Activated CD8-positive, alpha-beta T cell treated with anti-CD3 and anti-CD28 coated beads, Interleukin-2, amount 10 ng/mL, durations not matched to agents 7 days and 5 days (primary cell): ENCODE measurements around the gene KRT26. TPM values are rescaled to one million over a fixed set of nuclear protein-coding genes. Genes with fewer than 3 reads are reported as not detected.
A peak's percentile ranks its signal among the peaks of the same experiment; 100 is the strongest.
"Not testable (repeated sequence)": the region's sequence is repeated elsewhere in the genome, so short reads cannot be mapped to it uniquely, and the experiment has no call there.

Source experiments
- ATAC-seq: fragments of 150-1000 bp; cut with Tn5 transposase; one replicate; pipeline ENCODE4 v1.10.0; 2021; ENCODE audit warnings: moderate library complexity
- CTCF ChIA-PET: fragments of 350-600 bp; sonication (Branson Sonifier 250); formaldehyde crosslinking; loops from one replicate; lab custom pipeline; 2021; ENCODE audit warnings: antibody characterized with exemption; lab: Charles Lee
- POLR2A ChIA-PET: fragments of 350-600 bp; sonication (Branson Sonifier 250); formaldehyde crosslinking; loops from one replicate; lab custom pipeline; 2021; ENCODE audit warnings: antibody characterized with exemption; lab: Charles Lee
- DNase-seq: peaks from one replicate; pipeline ENCODE4 v3.0.0-alpha.2; 2020
- H3K27ac Mint-ChIP-seq: one replicate; pipeline ENCODE4 v1.8.0; 2021; ENCODE audit warnings: mild to moderate bottlenecking, mixed read lengths
- H3K27me3 Mint-ChIP-seq: one replicate; pipeline ENCODE4 v1.8.0; 2021; ENCODE audit warnings: low read depth, mixed read lengths
- H3K36me3 Mint-ChIP-seq: one replicate; pipeline ENCODE4 v1.8.0; 2021; ENCODE audit warnings: low read depth, mixed read lengths
- H3K4me1 Mint-ChIP-seq: one replicate; pipeline ENCODE4 v1.8.0; 2021; ENCODE audit warnings: low read depth, mixed read lengths
- H3K4me3 Mint-ChIP-seq: one replicate; pipeline ENCODE4 v1.8.0; 2021; ENCODE audit warnings: mild to moderate bottlenecking, mixed read lengths
- H3K9me3 Mint-ChIP-seq: one replicate; pipeline ENCODE4 v1.8.0; 2022; ENCODE audit warnings: mixed read lengths; ENCODE audit not compliant: insufficient read depth
- total RNA-seq, 2 experiments: library from RNA; stranded (reverse); gene quantifications; one replicate each; pipeline ENCODE4 v1.2.3, GENCODE V29; 2021

KRT26 gene, protein sequence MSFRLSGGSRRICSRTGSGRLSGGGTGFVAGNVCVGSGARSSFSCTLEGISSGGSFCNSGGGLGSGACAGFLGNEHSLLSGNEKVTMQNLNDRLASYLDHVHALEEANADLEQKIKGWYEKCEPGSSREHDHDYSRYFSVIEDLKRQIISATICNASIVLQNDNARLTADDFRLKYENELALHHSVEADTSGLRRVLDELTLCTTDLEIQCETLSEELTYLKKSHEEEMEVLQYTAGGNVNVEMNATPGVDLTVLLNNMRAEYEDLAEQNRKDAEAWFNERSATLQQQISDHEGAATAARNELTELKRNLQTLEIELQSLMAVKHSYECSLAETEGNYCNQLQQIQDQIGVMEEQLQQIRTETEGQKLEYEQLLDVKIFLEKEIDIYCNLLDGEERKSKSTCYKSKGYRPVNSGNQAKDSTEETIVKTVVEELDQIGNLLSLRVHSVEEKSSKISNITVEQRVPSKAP
- total RNA-seq, result not detected

GRCh38 chr17:40772101-40772500 is at the start of gene KRT26:
TSS of gene KRT26 (minus strand) at chr17:40772201. CDS start at chr17:40772113, 88 bp downstream.
- H3K36me3 Mint-ChIP-seq, result no peaks in the 10 kb centered on the region
- H3K9me3 Mint-ChIP-seq, result no peaks in the 10 kb centered on the region
- H3K4me1 Mint-ChIP-seq, result no peaks in the 10 kb centered on the region
- no peak for DNase-seq
- ChIA-PET CTCF (no interaction called here), POLR2A (no interaction called here)
- H3K27ac Mint-ChIP-seq, result no peak within 1 kb of the TSS
- H3K27me3 Mint-ChIP-seq, result peaks cover 40% of the 10 kb centered on the region
- no peak for ATAC-seq
- H3K4me3 Mint-ChIP-seq, result no peak within 1 kb of the TSS

- Mint-ChIP-seq H3K9me3 (no peaks in the 10 kb centered on the region), H3K36me3 (peaks cover 36% of the 10 kb centered on the region), H3K27me3 (peaks cover 2% of the 10 kb centered on the region), H3K4me1 (peaks cover 35% of the 10 kb centered on the region), H3K4me3 (no peak overlapping the region), H3K27ac (no peak overlapping the region)
- ATAC-seq, result no peak
- ChIA-PET CTCF (interaction anchor here (0.6 to 1.0 kb wide), 2 partner anchors 9 to 35 kb away, joined by 3 read pairs; no protein-coding TSS in a partner anchor), POLR2A (interaction anchor here (0.6 kb wide), 1 partner anchor 682 kb away, joined by 3 read pairs; no protein-coding TSS in a partner anchor)
- no peak for DNase-seq
Observed at GRCh38 chr17:40821536-40821935, 49.5 kb upstream of the KRT26 start.

- ATAC-seq, result no peak
Observed at GRCh38 chr17:40820228-40820838, 48.3 kb upstream of the KRT26 start.

GRCh38 chr17:40819528-40820125 is 47.6 kb upstream of the KRT26 start:
- Mint-ChIP-seq H3K4me3 (peak overlapping the region; percentile 82), H3K4me1 (peaks cover 32% of the 10 kb centered on the region), H3K36me3 (peaks cover 36% of the 10 kb centered on the region), H3K27me3 (no peaks in the 10 kb centered on the region), H3K9me3 (no peaks in the 10 kb centered on the region), H3K27ac (peak overlapping the region; percentile 84)
- ChIA-PET POLR2A (interaction anchor here (1.5 to 2.0 kb wide), 2 partner anchors 13 to 870 kb away, joined by 4 to 6 read pairs; no protein-coding TSS in a partner anchor), CTCF (interaction anchor here (1.0 to 2.1 kb wide), 8 partner anchors 13 to 876 kb away, joined by 3 to 9 read pairs (median 5); no protein-coding TSS in a partner anchor)
- ATAC-seq (no peak), DNase-seq (no peak)

More at GRCh38 chr17:40820228-40820838, 48.3 kb upstream of the KRT26 start:
- peaks cover 32% of the 10 kb centered on the region for H3K4me1 Mint-ChIP-seq
- H3K27ac Mint-ChIP-seq, result no peak overlapping the region
- DNase-seq, result no peak
- ChIA-PET CTCF (interaction anchor here (1.2 to 2.1 kb wide), 4 partner anchors 12 to 37 kb away, joined by 3 to 9 read pairs (median 7); no protein-coding TSS in a partner anchor), POLR2A (no interaction called here)
- H3K9me3 Mint-ChIP-seq, result no peaks in the 10 kb centered on the region
- H3K4me3 Mint-ChIP-seq, result peak overlapping the region; percentile 82
- H3K27me3 Mint-ChIP-seq, result no peaks in the 10 kb centered on the region
- H3K36me3 Mint-ChIP-seq, result peaks cover 36% of the 10 kb centered on the region

- H3K36me3 Mint-ChIP-seq, result peaks cover 36% of the 10 kb centered on the region
- peak overlapping the region; percentile 82 for H3K4me3 Mint-ChIP-seq
- DNase-seq (peak; percentile 87), ATAC-seq (peak; percentile 85)
- H3K4me1 Mint-ChIP-seq, result peaks cover 27% of the 10 kb centered on the region
- H3K9me3 Mint-ChIP-seq, result no peaks in the 10 kb centered on the region
- ChIA-PET POLR2A (interaction anchor here (0.8 to 2.0 kb wide), 3 partner anchors 9 to 870 kb away, joined by 4 to 6 read pairs (median 5); no protein-coding TSS in a partner anchor), CTCF (interaction anchor here (0.6 to 2.1 kb wide), 22 partner anchors 9 to 877 kb away, joined by 3 to 9 read pairs (median 4); no protein-coding TSS in a partner anchor)
- H3K27ac Mint-ChIP-seq, result peak overlapping the region; percentile 94
- H3K27me3 Mint-ChIP-seq, result peaks cover 6% of the 10 kb centered on the region
Observed at GRCh38 chr17:40818733-40819527, 46.9 kb upstream of the KRT26 start.

GRCh38 chr17:40818343-40818732 is 46.3 kb upstream of the KRT26 start:
- ChIA-PET CTCF (interaction anchor here (0.6 to 2.1 kb wide), 21 partner anchors 10 to 878 kb away, joined by 3 to 9 read pairs (median 4); no protein-coding TSS in a partner anchor), POLR2A (interaction anchor here (0.8 to 2.0 kb wide), 3 partner anchors 10 to 871 kb away, joined by 4 to 6 read pairs (median 5); no protein-coding TSS in a partner anchor)
- Mint-ChIP-seq H3K4me3 (peak overlapping the region; percentile 82), H3K36me3 (peaks cover 35% of the 10 kb centered on the region), H3K9me3 (no peaks in the 10 kb centered on the region), H3K4me1 (peaks cover 25% of the 10 kb centered on the region), H3K27me3 (peaks cover 8% of the 10 kb centered on the region), H3K27ac (peak overlapping the region; percentile 94)
- DNase-seq, result no peak
- ATAC-seq, result peak; percentile 23

- H3K9me3 Mint-ChIP-seq, result no peaks in the 10 kb centered on the region
- no peak for DNase-seq
- ATAC-seq, result no peak
- H3K27ac Mint-ChIP-seq, result peak overlapping the region; percentile 51
- peaks cover 25% of the 10 kb centered on the region for H3K4me1 Mint-ChIP-seq
- peaks cover 13% of the 10 kb centered on the region for H3K27me3 Mint-ChIP-seq
- H3K4me3 Mint-ChIP-seq, result peak overlapping the region; percentile 82
- CTCF ChIA-PET, result interaction anchor here (1.0 kb wide), 1 partner anchor 848 kb away, joined by 3 read pairs; no protein-coding TSS in a partner anchor
- POLR2A ChIA-PET, result no interaction called here
- peaks cover 31% of the 10 kb centered on the region for H3K36me3 Mint-ChIP-seq
Observed at GRCh38 chr17:40817103-40817682, 45.2 kb upstream of the KRT26 start.

DNA sequence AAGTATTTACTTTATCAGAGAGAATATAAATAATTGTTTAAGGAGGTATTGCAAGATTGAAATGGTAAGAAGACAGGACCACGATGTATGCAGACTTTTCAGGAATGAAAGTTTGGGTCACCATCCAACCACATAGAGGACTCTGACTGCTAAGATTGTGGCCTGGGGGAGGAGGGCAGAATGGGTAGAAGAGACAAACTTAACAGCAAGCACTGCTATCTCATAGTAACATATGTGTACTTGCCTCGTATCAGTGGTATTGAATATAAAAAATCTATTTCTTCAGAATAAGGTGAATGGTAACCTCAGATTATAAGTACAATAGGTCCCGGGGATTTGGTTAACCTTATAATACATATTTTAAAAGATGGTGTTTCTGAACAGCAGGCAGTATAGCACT is 44.6 kb upstream of the KRT26 start:
- H3K36me3 Mint-ChIP-seq, result peaks cover 27% of the 10 kb centered on the region
- ATAC-seq (no peak), DNase-seq (no peak)
- no peaks in the 10 kb centered on the region for H3K9me3 Mint-ChIP-seq
- ChIA-PET CTCF (no interaction called here), POLR2A (no interaction called here)
- peaks cover 25% of the 10 kb centered on the region for H3K4me1 Mint-ChIP-seq
- H3K27me3 Mint-ChIP-seq, result peaks cover 16% of the 10 kb centered on the region
- no peak overlapping the region for H3K4me3 Mint-ChIP-seq
- no peak overlapping the region for H3K27ac Mint-ChIP-seq

DNA sequence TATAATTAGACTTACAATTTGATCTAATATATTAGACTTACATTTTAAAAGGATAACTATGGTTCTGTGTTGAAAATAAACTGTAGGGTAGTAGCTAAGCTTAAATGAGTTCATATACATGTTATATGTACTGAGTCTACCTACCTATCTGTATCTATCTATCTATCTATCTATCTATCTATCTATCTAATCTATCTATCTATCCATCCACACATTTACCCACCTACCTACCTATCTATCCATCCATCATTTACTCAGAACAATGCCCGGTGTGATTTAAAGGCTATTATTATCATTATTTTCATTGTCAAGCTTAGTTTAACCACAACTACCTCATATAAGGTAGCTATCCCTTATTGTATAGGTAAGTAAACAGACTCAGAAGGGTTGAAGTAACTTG is 43.4 kb upstream of the KRT26 start:
- H3K4me1 Mint-ChIP-seq, result peaks cover 24% of the 10 kb centered on the region
- ChIA-PET CTCF (interaction anchor here (0.9 to 1.1 kb wide), 3 partner anchors 10 to 845 kb away, joined by 3 to 4 read pairs (median 3); no protein-coding TSS in a partner anchor), POLR2A (no interaction called here)
- no peaks in the 10 kb centered on the region for H3K9me3 Mint-ChIP-seq
- no peak for DNase-seq
- H3K27ac Mint-ChIP-seq, result no peak overlapping the region
- peaks cover 23% of the 10 kb centered on the region for H3K27me3 Mint-ChIP-seq
- H3K4me3 Mint-ChIP-seq, result no peak overlapping the region
- H3K36me3 Mint-ChIP-seq, result peaks cover 26% of the 10 kb centered on the region
- ATAC-seq, result no peak

GRCh38 chr17:40814657-40815056 is 42.7 kb upstream of the KRT26 start:
- H3K27me3 Mint-ChIP-seq, result peaks cover 30% of the 10 kb centered on the region
- DNase-seq, CTCF ChIA-PET, ATAC-seq, H3K9me3 Mint-ChIP-seq, POLR2A ChIA-PET, H3K4me3 Mint-ChIP-seq, H3K27ac Mint-ChIP-seq: not testable (repeated sequence)
- peaks cover 21% of the 10 kb centered on the region for H3K36me3 Mint-ChIP-seq
- peaks cover 16% of the 10 kb centered on the region for H3K4me1 Mint-ChIP-seq
